HEK293 (cell line): ENCODE data around the gene RHOT2.

Experiments used
- CTCF ChIA-PET: fragments of 350-600 bp; formaldehyde crosslinking; extraction: SDS; loops from one replicate; lab custom pipeline; 2021; ENCODE audit warnings: antibody characterized with exemption; lab: Yijun Ruan, JAX
- POLR2A ChIA-PET: fragments of 300-600 bp; formaldehyde crosslinking; extraction: SDS; loops from one replicate; lab custom pipeline; 2020; ENCODE audit warnings: antibody characterized with exemption, inconsistent platforms; lab: Yijun Ruan, JAX
- H3K27ac ChIP-seq: fragments of 200-500 bp; sonication (Bioruptor generic); 2 replicates; pipeline ENCODE4 v1.5.1; 2014; ENCODE audit warnings: low read depth, low read length, control low read depth, inconsistent platforms; ENCODE audit errors: extremely low read depth
- H3K36me3 ChIP-seq, 2 experiments: fragments of 200-500 bp in 1 of 2; sonication (Bioruptor generic) in 1 of 2; 1 replicate in 1 of 2; 2 replicates in 1 of 2; pipeline ENCODE4 v1.5.1; 2014 to 2017; ENCODE audit warnings: inconsistent platforms in 2 of 2, low read length in 2 of 2; ENCODE audit not compliant: control insufficient read depth in 2 of 2, insufficient read depth in 1 of 2
- H3K4me1 ChIP-seq: fragments of 200-500 bp; sonication (Bioruptor generic); 2 replicates; pipeline ENCODE4 v1.5.1; 2014; ENCODE audit warnings: mild to moderate bottlenecking, low read length, inconsistent platforms; ENCODE audit not compliant: control insufficient read depth, insufficient read depth
- H3K4me3 ChIP-seq: 2 replicates; pipeline ENCODE4 v1.5.1; 2011; ENCODE audit warnings: low read depth, mild to moderate bottlenecking, control low read depth, low read length, moderate library complexity
- H3K9me3 ChIP-seq: fragments of 200-500 bp; sonication (Bioruptor generic); 2 replicates; pipeline ENCODE4 v1.5.1; 2014; ENCODE audit warnings: low read depth, low read length, inconsistent platforms; ENCODE audit not compliant: control insufficient read depth, insufficient read depth
- BCL11B ChIP-seq: fragments of 450-650 bp; formaldehyde crosslinking; IDR thresholded peaks from 2 replicates; pipeline ENCODE4 v1.5.1; 2016; ENCODE audit warnings: low read depth, missing biosample characterization, missing genetic modification characterization
- HIC1 ChIP-seq: fragments of 450-650 bp; formaldehyde crosslinking; IDR thresholded peaks from 2 replicates; pipeline ENCODE4 v1.5.1; 2016; ENCODE audit warnings: missing biosample characterization, missing genetic modification characterization
- KLF1 ChIP-seq: fragments of 450-650 bp; formaldehyde crosslinking; IDR thresholded peaks from 2 replicates; pipeline ENCODE4 v1.5.1; 2016; ENCODE audit warnings: missing biosample characterization, missing genetic modification characterization
- KLF9 ChIP-seq: fragments of 450-650 bp; formaldehyde crosslinking; IDR thresholded peaks from 2 replicates; pipeline ENCODE4 v1.5.1; 2016; ENCODE audit warnings: missing biosample characterization, missing genetic modification characterization, low read depth
- PRDM1 ChIP-seq: fragments of 450-650 bp; formaldehyde crosslinking; IDR thresholded peaks from 2 replicates; pipeline ENCODE4; 2016; ENCODE audit warnings: missing biosample characterization, missing genetic modification characterization
- SCRT1 ChIP-seq: fragments of 450-650 bp; formaldehyde crosslinking; IDR thresholded peaks from 2 replicates; pipeline ENCODE4 v1.5.1; 2016; ENCODE audit warnings: missing biosample characterization, missing genetic modification characterization, borderline replicate concordance
- SCRT2 ChIP-seq: fragments of 450-650 bp; formaldehyde crosslinking; IDR thresholded peaks from 2 replicates; pipeline ENCODE4 v1.5.1; 2016; ENCODE audit warnings: missing biosample characterization, missing genetic modification characterization
- YY2 ChIP-seq: fragments of 450-650 bp; formaldehyde crosslinking; IDR thresholded peaks from 2 replicates; pipeline ENCODE4 v1.5.1; 2016; ENCODE audit warnings: missing biosample characterization, missing genetic modification characterization
- ZBTB11 ChIP-seq: fragments of 450-650 bp; formaldehyde crosslinking; conservative IDR thresholded peaks from 2 replicates; pipeline ENCODE4 v1.5.1; 2016; ENCODE audit warnings: low read depth, missing biosample characterization, missing genetic modification characterization
- ZBTB26 ChIP-seq: fragments of 450-650 bp; formaldehyde crosslinking; optimal IDR thresholded peaks from 2 replicates; pipeline ENCODE3; 2016; ENCODE audit warnings: missing biosample characterization, mild to moderate bottlenecking, missing genetic modification characterization
- ZBTB6 ChIP-seq: fragments of 450-650 bp; formaldehyde crosslinking; IDR thresholded peaks from 2 replicates; pipeline ENCODE4 v1.5.1; 2017; ENCODE audit warnings: missing biosample characterization, missing genetic modification characterization
- ZFP37 ChIP-seq: fragments of 450-650 bp; formaldehyde crosslinking; IDR thresholded peaks from 2 replicates; pipeline ENCODE4 v1.5.1; 2016; ENCODE audit warnings: missing biosample characterization, missing genetic modification characterization
- ZFP69B ChIP-seq: fragments of 450-650 bp; formaldehyde crosslinking; IDR thresholded peaks from 2 replicates; pipeline ENCODE4 v1.5.1; 2016; ENCODE audit warnings: missing biosample characterization, missing genetic modification characterization
- ZNF155 ChIP-seq: fragments of 450-650 bp; formaldehyde crosslinking; IDR thresholded peaks from 2 replicates; pipeline ENCODE4 v1.5.1; 2016; ENCODE audit warnings: missing biosample characterization, missing genetic modification characterization
- ZNF18 ChIP-seq: fragments of 450-650 bp; formaldehyde crosslinking; IDR thresholded peaks from 2 replicates; pipeline ENCODE4 v1.5.1; 2016; ENCODE audit warnings: missing biosample characterization, missing genetic modification characterization
- ZNF292 ChIP-seq: fragments of 450-650 bp; formaldehyde crosslinking; IDR thresholded peaks from 2 replicates; pipeline ENCODE4 v1.5.1; 2016; ENCODE audit warnings: low read depth, missing biosample characterization, missing genetic modification characterization, borderline replicate concordance
- ZNF37A ChIP-seq: fragments of 450-650 bp; IDR thresholded peaks from 2 replicates; pipeline ENCODE4 v1.5.1; 2018; ENCODE audit warnings: missing biosample characterization, missing genetic modification characterization
- ZNF513 ChIP-seq: fragments of 450-650 bp; IDR thresholded peaks from 2 replicates; pipeline ENCODE4 v1.5.1; 2018; ENCODE audit warnings: missing biosample characterization, missing genetic modification characterization
- ZNF530 ChIP-seq: fragments of 450-650 bp; formaldehyde crosslinking; IDR thresholded peaks from 2 replicates; pipeline ENCODE4 v1.5.1; 2016; ENCODE audit warnings: low read depth, missing biosample characterization, missing genetic modification characterization
- ZNF544 ChIP-seq: fragments of 450-650 bp; formaldehyde crosslinking; IDR thresholded peaks from 2 replicates; pipeline ENCODE4 v1.5.0; 2017; ENCODE audit warnings: missing biosample characterization, missing genetic modification characterization
- ZNF560 ChIP-seq: fragments of 450-650 bp; formaldehyde crosslinking; IDR thresholded peaks from 2 replicates; pipeline ENCODE4 v1.5.1; 2017; ENCODE audit warnings: missing biosample characterization, missing genetic modification characterization, borderline replicate concordance
- ZNF580 ChIP-seq: fragments of 450-650 bp; formaldehyde crosslinking; IDR thresholded peaks from 2 replicates; pipeline ENCODE4 v1.5.1; 2016; ENCODE audit warnings: missing biosample characterization, missing genetic modification characterization
- ZNF629 ChIP-seq: fragments of 450-650 bp; formaldehyde crosslinking; IDR thresholded peaks from 2 replicates; pipeline ENCODE4 v1.5.1; 2017; ENCODE audit warnings: missing biosample characterization, missing genetic modification characterization
- ZNF843 ChIP-seq: fragments of 450-650 bp; formaldehyde crosslinking; IDR thresholded peaks from 2 replicates; pipeline ENCODE4 v1.5.1; 2016; ENCODE audit warnings: missing biosample characterization, missing genetic modification characterization
- ZSCAN23 ChIP-seq: fragments of 450-650 bp; formaldehyde crosslinking; IDR thresholded peaks from 2 replicates; pipeline ENCODE4 v1.5.1; 2016; ENCODE audit warnings: missing biosample characterization, missing genetic modification characterization
- ZXDB ChIP-seq: fragments of 450-650 bp; formaldehyde crosslinking; IDR thresholded peaks from 2 replicates; pipeline ENCODE4 v1.5.1; 2016; ENCODE audit warnings: missing biosample characterization, missing genetic modification characterization

Gene RHOT2

GRCh38 chr16:667780-668518 is at the start of gene RHOT2:
TSS of gene RHOT2 (plus strand) at chr16:668132. CDS start at chr16:668200, 68 bp downstream.
- H3K27ac ChIP-seq, result peak within 1 kb of the TSS; percentile 92
- POLR2A ChIA-PET, result interaction anchor here (0.8 to 6.7 kb wide), 6 partner anchors 9 to 96 kb away, joined by 3 to 57 read pairs (median 6); partner anchors contain the start of genes JMJD8, RHBDL1, STUB1 and WDR90
- peak within 1 kb of the TSS; percentile 90 for H3K4me3 ChIP-seq
- H3K36me3 ChIP-seq, result peaks cover 0 to 60% of the 10 kb centered on the region in 2 experiments; a peak in 2 of 3 replicates
- CTCF ChIA-PET, result interaction anchor here (0.7 to 1.8 kb wide), 6 partner anchors 9 to 91 kb away, joined by 3 to 7 read pairs (median 4); no protein-coding TSS in a partner anchor
- no peaks in the 10 kb centered on the region for H3K9me3 ChIP-seq
- no peaks in the 10 kb centered on the region for H3K4me1 ChIP-seq
- TF ChIP-seq ZNF560, result no peak
- no peak for TF ChIP-seq ZNF155
- peak; percentile 59 for TF ChIP-seq ZXDB (tag by site-specific recombination)
- no peak for TF ChIP-seq ZNF544
- no peak for TF ChIP-seq ZNF843 (tag by site-specific recombination)
- no peak for TF ChIP-seq ZNF18 (tag by site-specific recombination)
- TF ChIP-seq KLF1 (tag by site-specific recombination), result 0 out of 2 replicates have a peak, but pooled peaks have one; percentile 14
- no peak for TF ChIP-seq ZNF37A (tag by site-specific recombination)
- TF ChIP-seq HIC1 (tag by site-specific recombination), result no peak
- no peak for TF ChIP-seq YY2 (tag by site-specific recombination)
- peak; percentile 98 for TF ChIP-seq SCRT2
- peak; percentile 28; the same call in 1 of the 2 replicates for TF ChIP-seq ZBTB6 (tag by site-specific recombination)
- 0 out of 2 replicates have a peak, but pooled peaks have one; percentile 39 for TF ChIP-seq ZNF629 (tag by site-specific recombination)
- no peak for TF ChIP-seq ZNF530
- no peak for TF ChIP-seq ZNF513
- TF ChIP-seq ZBTB11 (tag by site-specific recombination), result peak; percentile 94
- TF ChIP-seq SCRT1 (tag by site-specific recombination), result peak; percentile 89
- TF ChIP-seq ZNF292 (tag by site-specific recombination), result no peak
- TF ChIP-seq BCL11B (tag by site-specific recombination), result peak; percentile 41; the same call in 1 of the 2 replicates
- TF ChIP-seq ZSCAN23 (tag by site-specific recombination), result no peak
- peak; percentile 99 for TF ChIP-seq ZNF580 (tag by site-specific recombination)
- TF ChIP-seq KLF9 (tag by site-specific recombination), result peak; percentile 37; the same call in 1 of the 2 replicates
- no peak for TF ChIP-seq ZFP37 (tag by site-specific recombination)
- TF ChIP-seq ZBTB26, result peak; percentile 78
- TF ChIP-seq PRDM1 (tag by site-specific recombination), result no peak
- no peak for TF ChIP-seq ZFP69B (tag by site-specific recombination)
